H9 (cell line): Measurements from ENCODE around the gene SAMD14. TPM values are rescaled to one million over a fixed set of nuclear protein-coding genes. Genes with fewer than 3 reads are reported as not detected.
A peak's percentile ranks its signal among the peaks of the same experiment; 100 is the strongest.

ENCODE experiments used
- DNase-seq: peaks from one replicate; pipeline ENCODE4 v3.0.0-alpha.2; 2017
- H2AFZ ChIP-seq: one replicate; pipeline ENCODE4 v1.6.1; 2013; ENCODE audit warnings: mild to moderate bottlenecking, low read length, control low read depth, moderate library complexity
- H2AK5ac ChIP-seq: 2 replicates; pipeline ENCODE4 v1.6.1; 2013; ENCODE audit warnings: low read length, control low read depth, mixed read lengths; ENCODE audit not compliant: insufficient read length
- H2BK120ac ChIP-seq: one replicate; pipeline ENCODE4 v1.6.1; 2013; ENCODE audit warnings: low read depth, mild to moderate bottlenecking, low read length, control low read depth, inconsistent platforms; ENCODE audit not compliant: poor library complexity, severe bottlenecking
- H2BK12ac ChIP-seq: 2 replicates; pipeline ENCODE4 v1.6.1; 2013; ENCODE audit warnings: low read length, control low read depth, mixed read lengths, low read depth; ENCODE audit not compliant: insufficient read length
- H2BK15ac ChIP-seq: 2 replicates; pipeline ENCODE4 v1.6.1; 2013; ENCODE audit warnings: low read depth, low read length, control low read depth
- H2BK20ac ChIP-seq: one replicate; pipeline ENCODE4 v1.6.1; 2013; ENCODE audit warnings: low read depth, mild to moderate bottlenecking, low read length, control low read depth, inconsistent platforms; ENCODE audit not compliant: poor library complexity, severe bottlenecking
- H2BK5ac ChIP-seq: 2 replicates; pipeline ENCODE4 v1.6.1; 2013; ENCODE audit warnings: low read length, control low read depth, mixed read lengths; ENCODE audit not compliant: insufficient read length
- H3K14ac ChIP-seq: 2 replicates; pipeline ENCODE4 v1.6.1; 2013; ENCODE audit warnings: low read length, control low read depth; ENCODE audit not compliant: insufficient read depth
- H3K18ac ChIP-seq: 2 replicates; pipeline ENCODE4 v1.6.1; 2013; ENCODE audit warnings: low read depth, mild to moderate bottlenecking, mixed read lengths, low read length, control low read depth; ENCODE audit not compliant: insufficient read length
- H3K23ac ChIP-seq: 2 replicates; pipeline ENCODE4 v1.6.1; 2013; ENCODE audit warnings: low read length, control low read depth, mixed read lengths, low read depth; ENCODE audit not compliant: insufficient read length
- H3K23me2 ChIP-seq: 2 replicates; pipeline ENCODE4 v1.6.1; 2013; ENCODE audit warnings: low read depth, mild to moderate bottlenecking, mixed read lengths, low read length, control low read depth; ENCODE audit not compliant: insufficient read length, poor library complexity, severe bottlenecking
- H3K27ac ChIP-seq: 2 replicates; pipeline ENCODE4 v1.5.1; 2013; ENCODE audit warnings: low read length, control low read depth, mixed read lengths, low read depth; ENCODE audit not compliant: insufficient read length
- H3K27me3 ChIP-seq: 2 replicates; pipeline ENCODE4 v1.6.1; 2013; ENCODE audit warnings: low read length, control low read depth, inconsistent platforms; ENCODE audit not compliant: insufficient read depth
- H3K4ac ChIP-seq: 2 replicates; pipeline ENCODE4 v1.6.1; 2013; ENCODE audit warnings: low read depth, mild to moderate bottlenecking, control low read depth, inconsistent platforms, low read length, moderate library complexity
- H3K4me1 ChIP-seq: 2 replicates; pipeline ENCODE4 v1.6.1; 2013; ENCODE audit warnings: low read length, control low read depth, inconsistent platforms; ENCODE audit not compliant: insufficient read depth
- H3K4me2 ChIP-seq: 2 replicates; pipeline ENCODE4 v1.6.1; 2013; ENCODE audit warnings: low read length, control low read depth, mixed read lengths; ENCODE audit not compliant: insufficient read length, insufficient read depth
- H3K56ac ChIP-seq: 2 replicates; pipeline ENCODE4 v1.6.1; 2013; ENCODE audit warnings: low read depth, mild to moderate bottlenecking, mixed read lengths, low read length, control low read depth; ENCODE audit not compliant: insufficient read length
- H3K79me1 ChIP-seq: 2 replicates; pipeline ENCODE4 v1.6.1; 2013; ENCODE audit warnings: low read depth, mild to moderate bottlenecking, moderate library complexity, low read length, control low read depth, inconsistent platforms; ENCODE audit not compliant: insufficient read depth, poor library complexity, severe bottlenecking
- H3K79me2 ChIP-seq: 2 replicates; pipeline ENCODE4 v1.6.1; 2013; ENCODE audit warnings: low read length, control low read depth, inconsistent platforms; ENCODE audit not compliant: insufficient read depth
- H3K9ac ChIP-seq: 2 replicates; pipeline ENCODE4 v1.6.1; 2013; ENCODE audit warnings: low read length, control low read depth, mixed read lengths; ENCODE audit not compliant: insufficient read length; ENCODE audit errors: extremely low read depth
- H3K9me3 ChIP-seq: one replicate; pipeline ENCODE4 v1.6.1; 2013; ENCODE audit warnings: low read depth, low read length, inconsistent platforms; ENCODE audit not compliant: control insufficient read depth
- H3T11ph ChIP-seq: one replicate; pipeline ENCODE4 v1.6.1; 2013; ENCODE audit warnings: mild to moderate bottlenecking, low read length, control low read depth, inconsistent platforms
- H4K20me1 ChIP-seq: one replicate; pipeline ENCODE4 v1.6.1; 2013; ENCODE audit not compliant: control insufficient read depth, insufficient read length, insufficient read depth
- H4K5ac ChIP-seq: 2 replicates; pipeline ENCODE4 v1.6.1; 2013; ENCODE audit warnings: low read depth, mild to moderate bottlenecking, mixed read lengths, low read length, control low read depth; ENCODE audit not compliant: insufficient read length
- H4K8ac ChIP-seq: replicated peaks from 2 replicates; pipeline ENCODE4 v1.6.1; 2013; ENCODE audit warnings: low read length, control low read depth, mixed read lengths, low read depth; ENCODE audit not compliant: insufficient read length
- H4K91ac ChIP-seq: 2 replicates; pipeline ENCODE4 v1.6.1; 2013; ENCODE audit warnings: low read depth, mild to moderate bottlenecking, moderate library complexity, mixed read lengths, low read length, control low read depth; ENCODE audit not compliant: insufficient read length
- H3K27ac Mint-ChIP-seq, 3 experiments: 2 replicates in 2 of 3; 3 replicates in 1 of 3; pipeline ENCODE4 v1.8.0; 2020 to 2021; ENCODE audit warnings: mixed read lengths in 3 of 3, mild to moderate bottlenecking in 1 of 3, moderate library complexity in 1 of 3
- H3K27me3 Mint-ChIP-seq: 2 replicates; pipeline ENCODE4 v1.8.0; 2021; ENCODE audit warnings: low read depth, mild to moderate bottlenecking, moderate library complexity, mixed read lengths
- H3K36me3 Mint-ChIP-seq, 3 experiments: 2 replicates in 2 of 3; 3 replicates in 1 of 3; pipeline ENCODE4 v1.8.0; 2020 to 2021; ENCODE audit warnings: low read depth in 3 of 3, mixed read lengths in 3 of 3; ENCODE audit not compliant: insufficient read depth in 1 of 3
- H3K4me1 Mint-ChIP-seq, 2 experiments: 2 replicates each; pipeline ENCODE4 v1.8.0; 2020; ENCODE audit warnings: mixed read lengths in 2 of 2
- H3K4me3 Mint-ChIP-seq, 2 experiments: 2 replicates in 1 of 2; 3 replicates in 1 of 2; pipeline ENCODE4 v1.8.0; 2020 to 2021; ENCODE audit warnings: mild to moderate bottlenecking in 2 of 2, mixed read lengths in 2 of 2, moderate library complexity in 1 of 2
- H3K9me3 Mint-ChIP-seq, 2 experiments: 2 replicates in 1 of 2; 3 replicates in 1 of 2; pipeline ENCODE4 v1.8.0; 2020; ENCODE audit warnings: mild to moderate bottlenecking in 2 of 2, mixed read lengths in 2 of 2, moderate library complexity in 1 of 2
- CTCF ChIP-seq: fragments of 200-600 bp; sonication (generic); conservative IDR thresholded peaks from 3 replicates; pipeline ENCODE4 v1.8.0; 2021; ENCODE audit warnings: antibody characterized with exemption, mild to moderate bottlenecking
- WGBS: extraction: QIAGEN DNeasy Blood & Tissue Kit; methylation state at CpG from one replicate; pipeline ENCODE4 v1.1.7; 2013; ENCODE audit warnings: missing lambda C conversion rate, low lambda C conversion rate, mixed read lengths; ENCODE audit not compliant: insufficient read length; ENCODE audit errors: extremely low coverage; 5-methylcytosine and 5-hydroxymethylcytosine counted together
- total RNA-seq: library from RNA; stranded (reverse); gene quantifications from 2 replicates; pipeline ENCODE4 v1.2.1, GENCODE V29; 2021

Gene SAMD14
- total RNA-seq, 1 experiment from 2014 or later = 5.9 TPM

GRCh38 chr17:50161023-50161910, 31.3 kb upstream of the SAMD14 start:
- H3K23me2 ChIP-seq = peaks cover 13% of the 10 kb centered on the region
- no peaks in the 10 kb centered on the region for H3K9me3 ChIP-seq
- no peak overlapping the region for H2AK5ac ChIP-seq
- no peak overlapping the region for H3K56ac ChIP-seq
- Mint-ChIP-seq H3K4me3 (peak overlapping the region; percentile 66 to 88), H3K27me3 (peaks cover 32% of the 10 kb centered on the region), H3K4me1 (peaks cover 10 to 25% of the 10 kb centered on the region in 2 experiments), H3K27ac (peak overlapping the region in 2 of 3 experiments; percentile 70 to 76; a peak in 5 of 7 replicates), H3K9me3 (no peaks in the 10 kb centered on the region), H3K36me3 (no peaks in the 10 kb centered on the region)
- peak; percentile 92 for TF ChIP-seq CTCF
- peak overlapping the region; percentile 5 for H3K18ac ChIP-seq
- no peak overlapping the region for H2BK15ac ChIP-seq
- peak overlapping the region; percentile 21; the same call in 1 of the 2 replicates for H3K14ac ChIP-seq
- no peaks in the 10 kb centered on the region for H3K79me1 ChIP-seq
- no peak overlapping the region for H4K91ac ChIP-seq
- H3K4me1 ChIP-seq = no peaks in the 10 kb centered on the region
- H4K20me1 ChIP-seq = no peaks in the 10 kb centered on the region
- H2BK12ac ChIP-seq = no peak overlapping the region
- peak overlapping the region; percentile 50 for H2AFZ ChIP-seq
- no peak overlapping the region for H3K4ac ChIP-seq
- no peak overlapping the region for H2BK5ac ChIP-seq
- peak; percentile 98 for DNase-seq
- no peak overlapping the region for H3T11ph ChIP-seq
- peak overlapping the region; percentile 53 for H3K4me2 ChIP-seq
- no peak overlapping the region for H3K9ac ChIP-seq
- no peak overlapping the region for H4K8ac ChIP-seq
- H4K5ac ChIP-seq = no peak overlapping the region
- H2BK20ac ChIP-seq = no peak overlapping the region
- no peak overlapping the region for H3K27ac ChIP-seq
- no peaks in the 10 kb centered on the region for H3K79me2 ChIP-seq
- no peaks in the 10 kb centered on the region; the same call in 1 of the 2 replicates for H3K27me3 ChIP-seq
- no peak overlapping the region for H2BK120ac ChIP-seq
- H3K23ac ChIP-seq = no peak overlapping the region
- no CpG with 5 or more reads among the region's 53 CpGs for WGBS
